ENCODE data around the gene MINDY3.
"Not testable (repeated sequence)": the region's sequence is repeated elsewhere in the genome, so short reads cannot be mapped to it uniquely, and the experiment has no call there.

MINDY3 gene

DNA sequence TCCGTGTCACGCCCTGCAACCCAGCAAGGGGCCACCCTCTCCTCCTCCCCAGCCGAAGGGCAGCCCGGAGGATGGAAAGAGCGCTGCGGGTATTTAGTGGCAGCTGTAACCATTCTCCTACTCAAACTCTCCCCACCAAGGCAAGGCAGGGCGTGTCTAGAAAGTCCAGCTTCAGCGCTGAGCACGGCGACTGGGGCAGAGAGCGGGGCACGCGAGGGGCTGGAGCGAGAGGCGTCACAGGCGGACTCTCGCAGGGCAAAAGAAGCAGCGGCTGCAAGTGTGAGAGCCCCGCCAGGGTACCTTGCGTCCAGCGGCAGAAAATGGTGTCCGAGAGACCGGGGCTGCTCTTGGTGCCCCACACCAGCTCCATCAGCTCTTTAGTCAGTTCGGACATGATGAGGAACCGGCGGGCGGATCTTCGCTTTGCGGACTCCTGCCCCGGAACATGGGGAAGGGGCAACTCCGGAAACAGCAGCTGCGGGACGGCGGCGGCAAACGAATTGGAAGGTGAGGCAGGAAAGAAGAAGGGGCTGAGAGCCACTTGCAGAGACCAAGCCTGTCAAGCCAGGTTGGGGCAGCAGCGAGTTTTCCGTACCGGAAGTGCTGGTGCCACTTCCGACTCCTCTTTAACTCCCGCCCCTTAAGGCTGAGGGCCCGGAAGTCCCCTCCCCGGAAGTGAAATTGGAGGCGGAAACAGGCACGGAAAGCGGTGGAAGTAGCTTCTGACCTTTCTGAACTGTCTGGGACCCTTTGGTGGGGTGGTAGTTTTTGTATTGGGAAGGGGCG is at the start of gene MINDY3:
Gene MINDY3 (minus strand): TSS at position 602 of the 786 bp plus-strand sequence. CDS start 208 bp downstream, at position 394.
- DNase-seq (ENCODE audit: low spot score), result peak; percentile 33

DNA sequence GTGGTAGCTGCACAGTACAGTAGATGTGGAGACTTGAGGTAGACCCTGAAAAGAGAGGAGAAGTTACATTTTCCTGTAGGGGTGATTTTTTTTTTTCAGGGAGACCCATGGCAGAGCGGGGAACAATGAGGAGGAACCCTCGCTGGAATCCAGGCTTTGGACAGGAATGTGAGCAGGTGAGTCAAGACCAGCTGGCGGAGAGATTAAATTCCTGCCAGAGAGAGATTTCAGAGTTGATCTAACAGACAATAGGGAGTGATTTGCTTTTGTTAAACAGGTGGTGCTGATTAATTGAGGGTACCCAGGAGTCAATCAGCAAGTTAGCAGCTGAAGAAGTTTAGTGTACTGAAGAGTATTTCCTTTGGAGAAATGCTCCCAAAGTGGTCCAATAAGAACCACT is 41.6 kb upstream of the MINDY3 start:
- no peak for DNase-seq (ENCODE audit: low spot score)

DNA sequence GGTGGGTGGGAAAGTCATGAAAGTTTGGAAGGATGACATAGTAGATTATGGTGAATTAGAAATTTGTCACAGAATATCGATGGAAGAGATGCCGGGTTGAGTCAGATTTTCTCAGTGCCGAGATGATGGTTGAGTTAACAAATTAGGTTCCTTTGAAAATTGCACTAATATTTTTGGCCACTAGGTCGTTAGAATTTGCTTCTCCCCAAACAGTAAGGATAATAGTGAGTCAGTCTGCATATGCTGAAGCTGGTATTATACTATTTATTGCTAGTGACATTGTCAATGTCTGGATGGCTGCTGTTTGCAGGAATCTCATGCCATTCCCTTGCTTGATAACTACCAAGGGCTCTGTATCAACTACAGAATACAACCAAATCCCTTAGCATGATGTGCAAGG is 37.7 kb upstream of the MINDY3 start:
- DNase-seq (ENCODE audit: low spot score), result no peak

DNA sequence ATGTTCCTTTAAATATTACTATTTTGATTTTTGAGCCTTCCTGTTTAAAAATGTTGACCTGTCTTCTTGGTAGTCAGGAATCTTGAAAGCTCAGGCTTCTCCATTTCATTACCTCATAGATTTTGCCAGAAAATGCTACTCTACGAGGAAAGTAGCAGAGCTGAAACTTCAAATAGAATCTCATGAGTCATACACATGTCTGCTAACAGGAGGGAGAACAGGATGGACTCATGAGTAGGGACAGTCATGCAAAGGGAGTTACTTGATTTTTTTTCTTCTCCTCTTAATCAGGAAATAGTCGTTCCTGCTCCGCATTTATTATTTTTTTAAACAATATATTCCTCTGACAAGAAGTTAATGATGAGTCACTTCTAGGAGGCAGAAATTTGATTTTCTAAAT is 37.0 kb upstream of the MINDY3 start:
- no peak for DNase-seq (ENCODE audit: low spot score)

DNA sequence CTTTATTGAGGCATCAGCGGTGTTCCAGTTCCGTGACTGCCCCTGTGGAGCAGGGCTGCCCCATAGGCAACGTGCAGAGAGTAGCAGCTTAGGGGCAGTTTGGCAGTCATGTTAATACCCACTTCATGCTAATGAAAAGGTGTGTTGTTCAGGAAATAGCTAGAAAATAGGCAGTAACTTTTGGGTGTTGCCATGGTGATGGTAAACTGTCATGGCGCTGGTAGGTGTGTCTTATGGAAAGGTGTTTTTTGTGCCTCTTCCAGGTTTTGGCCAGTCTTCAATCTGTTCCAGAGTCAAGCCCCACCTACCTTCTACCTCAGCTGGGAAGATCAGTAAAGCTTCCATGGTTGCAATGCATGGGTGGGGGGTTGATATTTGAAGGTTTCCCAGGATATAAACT is 36.3 kb upstream of the MINDY3 start:
- DNase-seq (ENCODE audit: low spot score), result no peak

DNA sequence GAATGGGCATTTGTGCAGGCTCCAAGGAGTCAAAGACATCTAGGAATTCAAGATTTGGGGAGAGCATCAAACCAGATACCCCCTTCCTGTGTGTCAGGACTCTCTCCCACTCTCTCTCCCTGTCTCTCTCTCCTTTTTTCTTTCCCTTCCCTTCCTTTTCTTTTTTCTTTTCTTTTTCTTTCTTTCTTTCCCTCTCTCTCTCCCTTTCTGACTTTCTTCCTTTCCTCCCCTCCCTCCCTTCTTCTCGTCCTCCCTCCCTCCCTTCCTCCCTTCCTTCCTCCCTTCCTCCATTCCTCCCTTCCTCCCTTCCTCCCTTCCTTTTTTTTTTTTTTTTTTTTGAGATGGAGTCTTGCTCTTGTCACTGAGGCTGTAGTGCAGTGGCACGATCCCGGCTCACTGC is 24.1 kb upstream of the MINDY3 start:
- no peak for DNase-seq (ENCODE audit: low spot score)

DNA sequence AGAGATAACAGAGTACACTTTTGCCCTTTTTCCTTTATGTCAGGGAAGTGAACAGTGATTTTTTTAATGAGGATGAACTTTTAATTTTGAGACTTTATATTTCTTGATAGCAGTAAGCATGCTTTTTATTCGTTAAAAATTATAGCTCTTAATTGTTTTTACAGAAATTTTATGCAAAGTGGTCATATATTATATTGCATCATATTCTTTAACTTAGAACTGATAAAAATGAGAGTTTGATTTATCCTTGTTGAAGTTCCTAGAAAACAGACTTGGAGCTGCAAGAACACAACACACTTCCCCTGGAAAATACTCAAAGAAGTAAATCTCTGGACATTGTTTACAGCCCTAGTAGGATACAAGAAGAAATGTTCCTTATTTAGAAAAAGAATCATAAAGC is 21.2 kb upstream of the MINDY3 start:
- DNase-seq (ENCODE audit: low spot score), result no peak

DNA sequence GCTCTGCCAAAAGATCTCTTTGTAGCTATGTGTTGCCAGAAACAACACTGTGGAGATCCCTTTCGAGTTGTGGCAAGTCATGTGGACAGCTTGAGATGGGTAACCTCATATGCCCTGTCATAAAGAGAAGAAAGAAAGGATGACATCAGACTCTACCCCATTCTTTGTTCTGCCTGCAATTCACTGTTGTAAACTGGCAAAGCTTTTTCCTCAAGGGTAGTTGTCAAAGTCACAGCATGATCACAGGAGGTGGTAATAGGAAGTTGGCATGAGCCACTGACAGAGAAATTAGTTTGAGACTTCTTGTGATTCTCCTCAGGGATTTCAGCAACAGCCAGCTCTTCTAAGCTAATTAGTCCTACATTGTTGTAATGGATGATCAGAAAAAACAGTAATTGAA is 19.4 kb upstream of the MINDY3 start:
- DNase-seq (ENCODE audit: low spot score), result no peak

DNA sequence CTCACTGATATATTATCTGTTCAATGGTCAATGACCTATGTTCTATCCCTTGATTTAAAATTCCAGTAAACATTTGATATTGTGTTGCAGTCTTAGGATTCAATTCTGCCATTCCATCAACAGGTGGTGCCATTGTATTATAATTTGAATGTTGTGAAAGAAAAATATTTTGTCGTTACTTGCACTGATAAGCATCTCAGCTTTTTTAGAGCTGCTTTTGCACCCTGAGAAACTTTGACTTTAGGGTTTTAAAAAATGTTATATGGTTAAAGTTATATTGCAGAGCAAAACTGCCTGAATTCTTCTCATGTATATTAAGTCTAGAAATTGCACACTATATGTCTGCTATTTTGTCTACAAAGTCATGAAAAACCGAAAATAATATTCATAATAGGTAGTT is 18.8 kb upstream of the MINDY3 start:
- DNase-seq (ENCODE audit: low spot score), result peak; percentile 12

DNA sequence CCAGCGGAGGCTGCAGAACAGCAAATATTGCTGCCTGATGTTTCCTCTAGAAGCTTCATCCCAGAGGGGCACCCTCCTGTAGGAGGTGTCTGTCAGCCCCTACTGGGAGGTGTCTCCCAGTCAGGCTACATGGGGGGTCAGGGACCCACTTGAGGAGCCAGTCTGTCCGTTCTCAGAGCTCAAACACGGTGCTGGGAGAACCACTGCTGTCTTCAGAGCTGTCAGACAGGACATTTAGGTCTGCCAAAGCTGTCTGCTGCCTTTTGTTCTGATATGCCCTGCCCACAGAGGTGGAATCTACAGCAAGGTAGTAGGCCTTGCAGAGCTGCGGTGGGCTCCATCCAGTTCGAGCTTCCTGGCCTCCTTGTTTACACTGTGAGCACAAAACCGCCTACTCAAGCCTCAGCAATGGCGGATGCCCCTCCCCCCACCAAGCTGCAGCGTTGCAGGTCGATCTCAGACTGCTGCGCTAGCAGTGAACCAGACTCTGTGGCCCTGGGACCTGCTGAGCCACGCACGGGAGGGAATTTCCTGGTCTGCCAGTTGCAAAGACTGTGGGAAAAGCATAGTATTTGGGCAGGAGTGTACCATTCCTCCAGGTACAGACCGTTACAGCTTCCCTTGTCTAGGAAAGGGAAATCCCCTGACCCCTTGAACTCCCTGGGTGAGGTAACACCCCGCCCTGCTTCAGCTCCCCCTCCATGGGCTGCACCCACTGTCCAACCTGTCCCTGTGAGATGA is 17.7 kb upstream of the MINDY3 start:
- no peak for DNase-seq (ENCODE audit: low spot score)

DNA sequence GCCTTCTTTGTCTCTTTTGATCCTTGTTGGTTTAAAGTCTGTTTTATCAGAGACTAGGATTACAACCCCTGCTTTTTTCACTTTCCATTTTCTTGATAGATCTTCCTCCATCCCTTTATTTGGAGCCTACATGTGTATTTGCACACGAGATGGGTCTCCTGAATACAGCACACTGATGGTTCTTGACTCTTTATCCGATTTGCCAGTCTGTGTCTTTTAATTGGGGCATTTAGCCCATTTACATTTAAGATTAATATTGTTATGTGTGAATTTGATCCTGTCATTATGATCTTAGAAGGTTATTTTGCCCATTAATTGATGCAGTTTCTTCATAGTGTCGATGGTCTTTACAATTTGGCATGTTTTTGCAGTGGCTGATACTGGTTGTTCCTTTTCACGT is 16.0 kb upstream of the MINDY3 start:
- not testable (repeated sequence) for DNase-seq (ENCODE audit: low spot score)

DNA sequence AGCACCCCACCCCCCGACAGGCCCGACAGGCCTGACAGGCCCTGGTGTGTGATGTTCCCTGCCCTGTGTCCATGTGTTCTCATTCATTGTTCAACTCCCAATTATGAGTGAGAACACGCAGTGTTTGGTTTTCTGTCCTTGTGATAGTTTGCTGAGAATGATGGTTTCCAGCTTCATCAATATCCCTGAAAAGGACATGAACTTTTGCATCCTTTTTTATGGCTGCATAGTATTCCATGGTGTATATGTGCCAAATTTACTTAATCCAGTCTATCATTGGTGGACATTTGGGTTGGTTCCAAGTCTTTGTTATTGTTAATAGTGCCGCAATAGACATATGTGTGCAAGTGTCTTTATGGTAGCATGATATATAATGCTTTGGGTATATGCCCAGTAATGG is 12.3 kb upstream of the MINDY3 start:
- not testable (repeated sequence) for DNase-seq (ENCODE audit: low spot score)

DNA sequence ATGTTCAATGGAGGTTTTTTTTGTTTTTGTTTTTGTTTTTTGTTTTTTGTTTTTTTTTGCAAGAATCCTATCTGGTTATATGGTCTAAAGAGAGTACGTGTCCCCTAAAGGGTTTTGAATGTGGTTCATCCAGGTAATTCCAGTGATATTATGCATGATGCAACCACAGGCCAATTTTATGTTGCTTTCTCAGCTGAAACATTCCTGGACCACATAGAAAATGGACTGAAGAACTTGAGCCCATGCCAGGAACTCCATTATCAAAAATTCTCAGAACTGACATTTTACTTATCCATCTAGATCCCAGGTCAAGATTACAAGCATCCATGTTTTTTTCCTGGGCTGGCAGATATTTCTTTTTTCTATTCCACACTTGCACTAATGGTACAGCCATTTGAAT is 11.5 kb upstream of the MINDY3 start:
- DNase-seq (ENCODE audit: low spot score), result no peak

DNA sequence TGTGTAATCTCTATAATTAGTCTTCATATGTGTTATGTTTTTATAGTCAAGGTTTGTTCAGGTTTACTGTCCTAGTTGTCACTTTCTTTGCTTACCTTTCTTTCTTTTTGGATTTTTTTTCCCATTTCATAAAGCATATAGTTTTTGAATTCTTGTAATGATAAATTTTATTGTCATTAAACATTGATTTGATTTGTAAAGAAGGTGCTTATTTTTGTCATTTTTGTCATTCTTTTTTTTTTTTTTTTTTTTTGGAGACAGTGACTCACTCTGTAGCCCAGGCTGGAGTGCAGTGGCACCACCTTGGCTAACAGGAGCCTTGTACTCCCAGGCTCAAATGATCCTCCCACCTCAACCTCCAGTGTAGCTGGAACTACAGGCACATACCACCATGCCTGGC is 9.6 kb upstream of the MINDY3 start:
- no peak for DNase-seq (ENCODE audit: low spot score)

DNA sequence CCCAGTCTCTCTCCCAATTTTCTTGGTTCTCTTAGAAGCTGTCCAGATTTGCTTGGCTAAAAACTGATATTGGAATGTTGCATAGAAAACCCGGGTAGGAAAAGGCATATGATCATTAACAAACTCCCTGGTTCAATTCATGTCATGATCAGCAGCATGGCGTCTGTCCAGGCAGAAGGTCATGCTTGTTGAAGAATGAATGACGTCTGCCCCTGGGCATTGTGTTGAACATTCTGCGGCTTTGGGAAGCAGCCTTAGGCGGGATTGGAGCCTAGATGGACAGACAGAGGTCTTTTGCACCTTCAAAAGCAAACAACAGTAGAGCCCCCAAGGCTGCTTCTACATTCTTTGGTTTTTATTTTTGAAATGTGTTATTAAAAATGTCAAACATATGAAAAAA is 7.7 kb upstream of the MINDY3 start:
- no peak for DNase-seq (ENCODE audit: low spot score)

DNA sequence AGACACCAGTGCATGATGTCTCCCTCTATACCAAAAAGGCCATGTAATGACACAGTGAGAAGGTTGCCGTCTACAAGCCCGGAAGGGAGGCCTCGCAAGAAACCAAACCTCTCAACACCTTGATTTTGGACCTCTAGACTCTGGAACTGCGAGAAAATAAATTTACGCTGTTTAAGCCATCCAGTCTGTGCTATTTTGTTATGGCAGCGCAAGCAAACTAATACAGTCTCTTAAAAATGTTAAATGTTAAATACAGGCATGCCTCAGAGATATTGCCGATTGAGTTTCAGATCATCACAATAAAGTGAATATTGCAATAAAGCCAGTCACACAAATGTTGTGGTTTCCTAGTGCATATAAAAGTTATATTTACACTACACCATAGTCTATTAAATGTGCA is 5.0 kb upstream of the MINDY3 start:
- no peak for DNase-seq (ENCODE audit: low spot score)

DNA sequence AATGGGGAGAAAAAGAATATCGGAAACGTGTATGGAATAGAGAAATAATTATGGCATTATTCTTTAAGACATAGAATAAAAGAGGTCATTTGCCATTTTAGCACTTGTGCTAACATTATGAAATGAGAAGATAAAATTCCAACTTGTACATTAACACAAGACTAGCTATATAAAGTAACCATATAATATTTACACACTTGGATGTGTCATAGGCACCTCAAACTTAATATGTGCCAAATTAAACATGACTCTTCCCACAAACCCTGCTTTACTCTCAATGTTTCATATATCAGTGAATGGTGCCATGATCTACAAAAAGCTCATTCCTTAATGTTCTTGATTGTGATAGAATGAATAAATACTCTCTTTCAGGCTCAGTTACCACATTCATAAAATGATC is 4.1 kb upstream of the MINDY3 start:
- no peak for DNase-seq (ENCODE audit: low spot score)

DNA sequence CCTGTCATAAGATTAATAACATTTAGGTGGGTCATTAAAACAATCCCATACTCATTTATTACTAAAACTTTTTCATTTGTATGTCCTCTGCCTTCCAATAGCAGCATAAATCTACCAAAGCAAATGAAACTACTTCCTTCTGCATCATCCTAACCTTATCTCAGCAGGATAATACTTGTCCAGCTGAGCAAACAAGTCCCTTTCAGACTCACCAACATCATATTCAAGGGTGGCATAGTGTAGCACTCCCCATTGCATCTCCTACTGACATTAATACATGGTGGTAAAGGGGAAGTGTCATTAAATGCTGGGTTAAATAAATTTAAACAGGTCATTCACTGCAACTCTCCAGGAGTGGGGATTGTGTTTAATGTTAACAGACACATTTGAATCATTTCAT is 3.4 kb upstream of the MINDY3 start:
- no peak for DNase-seq (ENCODE audit: low spot score)

DNA sequence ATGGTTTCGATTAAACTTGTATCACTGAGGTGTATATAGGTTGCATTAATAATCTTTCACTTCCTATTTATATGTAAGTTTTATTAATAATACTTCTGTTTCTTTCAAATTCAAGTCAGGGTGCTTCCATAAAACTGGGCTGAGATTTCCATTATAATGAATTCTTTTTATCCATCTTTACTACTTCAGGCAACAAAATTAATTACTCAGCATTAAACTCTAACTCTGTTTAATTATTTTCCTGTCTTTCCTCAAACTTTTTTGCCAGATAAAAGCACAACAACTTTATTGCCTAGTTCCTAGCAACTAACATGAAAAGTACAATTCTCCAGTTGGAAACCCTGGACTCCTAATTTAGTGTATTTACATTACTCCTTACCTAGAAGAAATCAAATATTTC is 3.0 kb upstream of the MINDY3 start:
- no peak for DNase-seq (ENCODE audit: low spot score)

DNA sequence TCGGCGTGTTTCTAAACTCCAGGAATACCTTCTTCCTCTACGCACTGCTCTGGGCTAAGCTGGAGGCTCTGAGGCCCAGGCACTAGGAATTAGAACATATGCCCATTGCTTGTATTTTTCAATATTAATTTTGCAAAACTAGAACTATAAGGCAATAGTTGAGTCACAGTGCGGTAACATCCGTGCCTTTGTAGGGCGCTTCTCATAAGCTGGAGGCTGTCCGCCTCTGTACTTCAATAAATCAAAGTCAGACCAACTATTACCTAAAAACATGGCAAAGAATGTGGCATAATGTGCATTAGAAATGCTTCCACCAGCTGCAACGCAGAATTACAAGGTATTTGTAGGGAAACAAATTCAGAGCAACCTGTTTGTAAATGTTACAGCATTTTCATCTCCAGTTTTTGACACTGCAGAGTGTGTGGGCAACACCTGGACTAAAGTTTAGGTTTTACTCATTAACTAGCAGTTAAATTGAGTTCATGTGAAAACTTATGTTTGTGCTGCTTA is 440 bp upstream of the MINDY3 start:
- no peak for DNase-seq (ENCODE audit: low spot score)

DNA sequence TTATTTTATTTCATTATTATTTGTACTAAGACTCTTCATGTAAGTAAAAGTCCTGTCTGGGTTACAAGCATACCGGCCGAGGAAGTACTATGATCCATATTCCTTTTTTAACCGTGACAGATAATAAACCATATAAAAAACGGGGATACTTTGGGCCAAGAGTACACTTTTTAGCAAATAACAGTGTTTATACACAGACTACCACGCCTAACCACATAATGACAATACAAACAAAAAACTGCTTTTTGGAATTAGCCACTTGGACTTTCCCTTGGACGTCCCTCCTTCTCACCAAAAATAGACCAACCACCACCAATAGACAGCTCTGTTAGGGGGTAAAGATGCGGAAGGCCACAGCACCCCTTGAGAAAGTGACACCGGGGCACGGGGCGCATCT is 800 bp downstream of the MINDY3 start:
- DNase-seq (ENCODE audit: low spot score), result no peak

DNA sequence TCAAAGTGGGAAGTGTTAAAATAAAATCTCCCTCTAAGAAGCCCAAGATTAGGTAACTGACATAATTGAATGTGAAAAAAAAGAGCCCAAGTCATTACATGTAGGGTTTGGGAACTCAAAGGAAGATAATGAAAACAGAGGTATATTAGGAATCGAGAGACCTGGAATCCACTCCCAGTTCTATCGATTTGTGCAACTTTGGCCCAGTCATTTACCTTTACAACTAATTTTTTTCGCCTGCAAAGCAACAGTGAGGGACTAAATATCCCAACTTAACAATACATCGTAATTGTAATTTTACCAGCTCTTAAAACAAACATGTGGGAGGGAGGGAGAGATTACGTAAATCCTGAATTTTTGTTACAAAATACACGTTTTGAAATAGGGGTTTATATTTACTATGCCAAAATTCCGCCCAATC is 1.4 kb downstream of the MINDY3 start:
- DNase-seq (ENCODE audit: low spot score), result no peak

DNA sequence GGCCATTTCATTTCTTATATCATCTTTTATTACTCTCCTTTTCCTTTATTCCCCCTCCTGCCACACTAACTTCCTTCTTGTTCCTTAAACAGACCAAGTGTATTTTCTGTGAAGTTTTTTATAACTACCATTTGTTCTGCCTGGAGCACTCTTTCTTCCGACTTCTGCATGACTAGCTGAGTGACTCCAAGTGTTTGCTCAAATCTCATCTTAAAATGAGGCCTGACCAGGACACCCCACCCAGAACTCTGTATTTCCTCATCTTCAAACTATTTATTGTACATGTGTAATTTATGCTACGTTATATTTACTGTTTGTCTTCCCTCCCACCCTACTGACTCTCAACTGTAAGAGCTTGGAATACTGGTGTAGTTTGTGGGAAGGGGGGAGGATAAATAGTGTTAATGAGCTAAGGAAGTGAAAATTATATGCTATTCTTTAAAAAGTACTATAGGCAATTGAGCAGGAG is 3.2 kb downstream of the MINDY3 start:
- DNase-seq (ENCODE audit: low spot score), result no peak

All from HuH-7.5 (cell line).